CD4-positive, alpha-beta T cell treated with Interleukin-2 at 100 ng/mL for 4 hours (primary cell): Measurements from ENCODE around the gene GPBP1.
"Not testable (repeated sequence)": the region's sequence is repeated elsewhere in the genome, so short reads cannot be mapped to it uniquely, and the experiment has no call there.

ENCODE experiments used
- DNase-seq: peaks from one replicate; pipeline ENCODE4 v3.0.0-alpha.2; 2020; ENCODE audit warnings: low spot score

Gene GPBP1

GRCh38 chr5:57291894-57292293 is 118.0 kb downstream of the GPBP1 start:
- no peak for DNase-seq

GRCh38 chr5:57292336-57292735 is 118.5 kb downstream of the GPBP1 start:
- DNase-seq = no peak

GRCh38 chr5:57298295-57298984 is 124.6 kb downstream of the GPBP1 start:
- peak; percentile 91 for DNase-seq

- DNase-seq = peak; percentile 80
These were observed 125.2 kb downstream of the GPBP1 start for GRCh38 chr5:57298985-57299491.

- DNase-seq = no peak
These were observed 126.1 kb downstream of the GPBP1 start for GRCh38 chr5:57299986-57300385.

GRCh38 chr5:57302164-57302563 is 128.3 kb downstream of the GPBP1 start:
- peak; percentile 44 for DNase-seq

- no peak for DNase-seq
These were observed 128.8 kb downstream of the GPBP1 start for GRCh38 chr5:57302643-57303042.

- no peak for DNase-seq
These were observed 130.1 kb downstream of the GPBP1 start for GRCh38 chr5:57303985-57304384.

GRCh38 chr5:57304931-57305330 is 131.1 kb downstream of the GPBP1 start:
- DNase-seq = no peak

- no peak for DNase-seq
These were observed 132.5 kb downstream of the GPBP1 start for GRCh38 chr5:57306359-57306758.

- no peak for DNase-seq
These were observed 133.7 kb downstream of the GPBP1 start for GRCh38 chr5:57307516-57307915.

- not testable (repeated sequence) for DNase-seq
These were observed 135.2 kb downstream of the GPBP1 start for GRCh38 chr5:57309022-57309421.

GRCh38 chr5:57311251-57311650 is 137.4 kb downstream of the GPBP1 start:
- DNase-seq = no peak

GRCh38 chr5:57311921-57312735 is 138.3 kb downstream of the GPBP1 start:
- DNase-seq = no peak

- no peak for DNase-seq
These were observed 139.9 kb downstream of the GPBP1 start for GRCh38 chr5:57313716-57314115.
